Left hindlimb (tissue), 1 donor: ENCODE results near the gene ABI3.

ENCODE experiments used
- DNase-seq: peaks from one replicate; pipeline ENCODE4 v3.0.0-alpha.2; 2018

Gene ABI3

DNA sequence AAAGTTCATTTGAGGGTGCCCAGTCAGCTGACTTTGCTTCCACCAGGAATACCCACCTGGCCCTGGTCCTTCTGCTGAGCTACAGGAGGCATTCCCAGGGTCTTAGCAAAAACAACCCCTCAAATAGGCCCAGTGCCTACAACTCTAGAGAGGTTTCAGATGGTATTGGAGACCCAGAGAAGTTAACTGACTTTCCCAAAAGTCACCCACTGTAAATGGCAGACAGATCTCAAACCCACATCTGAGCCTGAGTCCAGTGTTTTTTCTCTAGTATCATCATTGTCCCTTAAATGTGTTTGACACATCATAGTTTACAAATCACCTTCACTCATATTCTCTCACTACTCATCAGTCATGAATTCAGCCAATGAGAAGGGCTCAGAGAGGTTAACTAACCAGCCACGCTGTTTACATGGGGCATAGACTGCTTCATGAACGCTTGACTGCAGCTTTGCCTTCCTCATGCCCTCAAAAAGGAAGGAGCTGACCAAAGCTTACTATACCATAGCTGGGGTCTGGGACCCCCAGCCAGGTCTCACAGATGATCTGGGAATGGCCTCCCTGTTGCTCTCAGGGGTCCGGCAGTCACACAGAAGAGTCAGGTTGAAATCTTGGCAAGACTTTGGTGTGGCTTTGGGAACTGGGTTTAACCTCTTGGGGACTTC is 16.4 kb downstream of the ABI3 start:
- DNase-seq, result no peak

DNA sequence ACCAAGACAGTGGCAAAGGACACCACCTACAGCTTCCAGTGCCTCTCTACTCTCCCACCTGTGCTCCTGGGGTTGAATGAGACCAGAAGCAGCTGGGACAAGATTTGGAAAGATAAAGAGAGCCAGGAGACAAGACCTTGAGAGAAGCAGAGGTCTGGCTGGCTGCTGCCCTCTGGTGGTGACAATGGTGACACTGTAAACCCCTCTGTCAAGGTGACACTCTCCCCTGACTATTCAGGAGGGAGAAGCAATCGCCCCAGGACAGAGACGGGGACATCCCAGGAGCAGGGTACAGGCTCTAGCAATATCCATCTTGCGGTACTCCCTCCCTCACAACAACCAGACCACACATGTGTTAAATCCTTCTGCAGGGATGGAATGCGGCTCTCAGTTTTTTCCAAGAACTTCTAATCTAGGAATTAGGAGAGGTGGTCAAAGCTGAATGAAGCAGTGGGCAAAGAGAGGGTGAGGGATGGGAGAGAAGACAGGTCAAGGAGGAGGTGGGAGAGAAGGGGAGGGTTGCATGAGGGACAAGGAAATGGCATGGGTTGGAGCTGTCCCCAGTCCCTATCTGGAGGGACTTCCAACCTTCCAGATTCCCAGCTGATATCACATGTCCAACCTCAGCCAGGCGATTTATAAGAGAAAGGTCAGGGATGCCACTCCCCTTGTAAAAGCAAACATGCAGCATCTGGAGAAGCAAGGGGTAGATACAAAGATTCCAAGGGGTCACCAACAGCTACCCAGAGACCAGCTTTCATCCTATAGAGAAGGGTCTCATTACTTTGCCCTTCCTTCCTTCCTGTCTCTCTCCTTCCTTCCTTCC is 17.1 kb downstream of the ABI3 start:
- DNase-seq, result peak; percentile 58

DNA sequence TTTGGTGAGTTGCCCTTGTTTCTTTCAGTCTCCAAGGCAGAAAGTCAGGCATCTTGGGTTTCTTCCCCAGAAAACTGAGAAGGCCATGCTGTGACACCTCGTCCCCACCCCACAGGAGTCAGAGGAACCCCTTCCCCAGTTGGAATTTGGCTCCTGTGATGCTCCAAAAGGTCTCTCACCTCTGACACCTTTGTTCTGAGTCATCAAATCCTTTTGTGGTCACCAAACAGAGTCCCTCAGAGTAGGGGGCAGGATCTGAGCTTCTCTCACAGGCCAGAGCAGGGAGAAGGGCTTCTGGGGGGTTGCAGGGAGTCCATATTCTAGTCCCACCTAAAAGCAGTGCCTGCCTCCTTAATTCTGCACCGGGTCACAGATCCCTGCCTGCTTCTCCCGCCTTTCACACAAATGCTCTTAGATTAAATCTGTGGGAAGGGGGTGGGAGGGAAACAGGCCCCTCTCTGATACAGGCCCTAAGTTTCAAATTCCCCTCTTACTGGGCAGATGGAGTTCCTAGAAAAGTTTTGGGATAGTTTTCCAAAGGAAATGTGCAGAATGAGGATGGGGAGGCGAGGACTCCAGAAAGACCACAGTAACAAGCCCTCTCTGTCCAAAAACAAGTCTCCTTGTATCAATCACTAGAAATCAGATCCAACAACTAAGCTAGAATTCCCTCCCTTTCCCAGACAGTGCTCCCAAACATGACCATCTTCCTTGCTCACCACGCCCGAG is 18.7 kb downstream of the ABI3 start:
- DNase-seq, result no peak

DNA sequence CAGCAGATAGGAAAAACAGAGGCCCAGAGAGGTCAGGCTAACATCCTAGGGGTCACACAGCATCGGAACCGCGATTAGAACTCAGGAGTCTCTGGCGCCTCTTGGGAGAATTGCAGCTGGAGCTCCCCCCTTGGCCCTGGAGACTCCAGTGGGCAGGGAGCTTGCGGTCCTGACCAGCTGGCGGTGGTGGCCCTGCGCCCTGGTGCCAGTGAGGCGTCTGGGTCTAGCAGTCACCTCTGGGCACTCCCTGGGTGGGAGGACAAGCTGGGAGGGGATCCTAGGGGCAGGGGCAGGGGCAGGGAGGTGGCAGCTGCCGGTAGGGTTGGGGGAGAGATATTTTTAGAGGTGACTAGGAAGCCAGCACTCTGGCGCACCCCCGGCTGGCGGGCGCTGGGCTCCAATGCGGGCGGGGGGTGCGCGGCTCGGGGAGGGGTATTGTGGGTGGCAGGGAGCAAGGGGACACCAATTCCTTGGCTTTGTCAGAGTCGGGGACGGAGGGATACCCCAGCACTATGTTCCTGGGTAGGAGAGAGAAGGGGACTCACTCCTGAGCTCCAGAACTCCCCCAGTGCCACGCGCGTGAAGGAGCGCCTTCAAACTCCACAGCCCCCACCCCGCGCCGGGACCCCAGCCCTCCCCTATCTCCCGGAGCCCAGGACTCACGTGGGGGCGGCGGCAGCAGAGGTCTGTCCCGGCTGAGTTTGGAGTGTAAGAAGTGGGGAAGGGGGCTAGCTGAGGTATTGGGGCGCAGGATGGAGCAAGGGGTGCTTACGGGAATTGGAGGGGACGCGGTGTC is 19.5 kb downstream of the ABI3 start:
- DNase-seq, result no peak

DNA sequence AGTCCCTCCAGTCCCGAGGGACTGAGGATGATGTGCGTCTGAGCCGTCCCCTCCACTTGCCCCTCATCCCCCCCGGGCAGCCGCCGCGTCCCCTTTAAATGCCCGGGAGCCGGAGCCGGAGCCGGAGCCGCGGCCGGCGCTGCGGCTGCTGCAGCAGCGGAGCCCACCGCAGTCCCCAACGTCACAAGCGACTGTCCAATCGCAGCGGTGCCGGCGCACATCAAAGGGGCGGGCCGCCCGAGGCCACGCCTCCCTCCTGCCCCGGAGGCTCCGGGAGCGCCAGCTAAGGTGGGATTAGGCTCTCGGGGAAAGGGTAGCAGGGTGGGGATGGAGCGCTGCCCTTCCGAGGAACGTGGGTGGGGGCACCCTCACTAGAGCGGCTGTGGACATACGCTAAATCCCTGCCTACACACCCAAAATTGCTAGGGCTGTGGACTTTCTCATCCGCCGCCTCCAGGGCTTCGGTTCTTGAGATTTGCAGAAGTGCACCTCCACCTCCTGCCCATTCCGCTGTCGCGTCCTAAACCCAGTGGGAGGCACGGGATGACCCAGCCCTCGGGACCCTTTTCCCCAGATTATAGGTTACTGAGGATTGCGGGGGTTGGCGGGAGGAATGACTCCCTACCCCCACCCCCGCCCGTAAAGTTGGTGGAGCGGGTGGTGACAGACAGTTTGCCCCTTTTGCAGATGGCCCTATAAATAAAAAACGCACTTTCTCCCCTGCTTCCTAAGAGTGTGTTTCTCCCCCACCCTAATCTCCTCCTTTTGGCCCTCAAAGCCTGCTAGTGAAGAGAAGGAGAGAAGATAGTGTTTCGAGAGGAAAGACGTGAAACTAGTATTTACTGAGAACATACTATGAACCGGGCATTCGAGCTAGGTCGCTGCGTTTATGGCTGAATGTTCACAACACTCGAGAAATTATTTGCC is 20.4 kb downstream of the ABI3 start, which contains the start of gene PHOSPHO1:
Gene PHOSPHO1, minus strand, starts transcription at position 152 of the 927 bp plus-strand sequence. CDS start 4,096 bp downstream, outside the sequence.
- peak; percentile 89 for DNase-seq

DNA sequence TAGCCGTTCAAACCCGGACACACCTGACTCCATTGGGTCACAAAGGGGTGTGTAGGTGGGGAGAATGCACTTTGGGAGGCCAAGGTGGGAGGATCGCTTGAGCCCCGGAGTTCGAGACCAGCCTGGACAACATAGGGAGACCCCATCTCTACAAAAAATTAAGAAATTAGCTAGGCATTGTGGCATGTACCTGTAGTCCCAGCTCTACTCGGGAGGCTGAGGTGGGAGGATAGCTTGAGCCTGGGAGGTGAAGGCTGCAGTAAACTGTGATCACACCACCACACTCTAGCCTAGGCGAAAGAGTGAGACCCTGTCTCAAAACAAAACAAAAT is 21.0 kb downstream of the ABI3 start:
- no peak for DNase-seq

DNA sequence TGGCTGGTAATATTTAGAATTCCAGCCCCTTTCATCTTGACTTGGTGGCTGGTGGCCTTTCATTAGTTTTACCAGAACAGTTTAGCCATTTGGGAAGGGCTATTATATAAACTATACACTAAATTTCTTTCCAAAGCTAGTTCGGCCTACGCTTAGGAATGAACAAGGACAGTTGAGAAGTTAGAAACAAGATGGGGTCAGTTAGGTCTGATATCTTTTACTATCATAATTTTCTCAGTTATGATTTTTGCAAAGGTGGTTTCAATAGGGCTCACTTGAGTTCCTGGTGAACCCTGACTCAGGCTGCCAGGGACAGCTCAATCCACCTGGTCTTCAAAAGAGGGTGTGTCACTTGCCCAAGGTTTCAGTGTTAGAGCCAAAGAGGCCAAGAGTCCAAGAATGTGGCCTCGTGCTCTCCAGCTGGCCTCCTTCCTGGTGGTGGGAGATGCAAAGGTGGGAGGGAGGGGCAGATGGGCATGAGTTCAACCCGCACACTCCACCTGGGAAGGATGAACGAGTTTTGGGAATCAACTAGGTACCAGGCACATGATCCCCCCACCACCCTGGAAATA is 24.1 kb downstream of the ABI3 start:
- DNase-seq, result no peak

DNA sequence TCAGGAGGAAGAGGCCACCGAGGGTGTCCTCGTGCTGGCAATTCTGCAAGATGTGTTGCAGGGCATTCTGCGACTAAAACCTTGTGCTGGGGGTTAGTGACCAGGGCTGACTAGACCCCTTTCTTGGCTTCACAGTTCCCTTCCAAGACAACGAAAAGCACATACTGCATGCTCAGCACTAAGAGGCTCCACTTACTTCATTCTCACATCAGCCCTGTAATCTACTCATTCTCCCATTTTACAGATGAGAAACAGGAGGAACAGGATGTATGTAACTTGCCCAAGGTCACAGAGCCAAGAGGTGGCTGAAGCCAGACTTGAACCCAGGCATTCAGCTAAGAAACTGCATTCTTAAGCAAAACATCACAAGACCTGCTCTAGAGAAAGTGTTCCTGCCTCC is 25.4 kb downstream of the ABI3 start:
- DNase-seq, result no peak

DNA sequence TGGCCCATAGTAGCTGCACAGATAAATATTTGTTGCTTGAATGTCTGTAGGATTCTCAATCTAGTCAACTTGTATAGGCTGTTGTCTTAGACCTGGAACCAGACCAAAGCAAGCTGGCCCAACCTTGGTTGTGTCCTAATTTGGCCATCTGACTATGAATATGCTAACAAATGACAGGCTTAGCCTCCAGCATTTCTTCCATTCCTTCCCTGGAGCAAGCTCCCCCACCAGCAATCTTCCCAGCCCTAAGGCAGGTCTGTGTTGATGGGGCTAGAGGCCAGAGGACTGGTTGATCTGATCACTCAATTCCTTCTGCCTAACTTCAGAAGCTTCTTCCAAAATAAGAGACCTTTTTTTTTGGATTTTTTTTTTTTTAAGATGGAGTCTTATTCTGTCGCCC is 29.5 kb downstream of the ABI3 start:
- DNase-seq, result no peak

DNA sequence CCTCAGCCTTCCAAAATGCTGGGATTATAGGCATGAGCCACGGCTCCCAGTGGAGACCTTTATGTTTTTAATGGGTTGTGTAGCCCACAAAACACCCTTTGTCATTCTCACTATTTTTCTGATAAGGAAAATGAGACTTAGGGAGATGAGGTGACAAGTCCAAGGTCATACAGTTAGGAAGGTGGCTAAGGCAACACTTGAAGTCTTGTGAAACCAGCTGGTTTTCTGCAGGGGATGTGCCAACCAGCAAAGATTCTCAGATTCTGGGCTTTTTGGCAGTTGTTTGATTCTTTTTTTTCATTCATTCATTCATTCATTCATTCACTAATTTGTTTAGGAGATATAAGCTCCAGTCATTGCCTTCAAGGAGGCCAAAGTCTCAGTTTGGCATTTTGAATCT is 30.1 kb downstream of the ABI3 start:
- no peak for DNase-seq

DNA sequence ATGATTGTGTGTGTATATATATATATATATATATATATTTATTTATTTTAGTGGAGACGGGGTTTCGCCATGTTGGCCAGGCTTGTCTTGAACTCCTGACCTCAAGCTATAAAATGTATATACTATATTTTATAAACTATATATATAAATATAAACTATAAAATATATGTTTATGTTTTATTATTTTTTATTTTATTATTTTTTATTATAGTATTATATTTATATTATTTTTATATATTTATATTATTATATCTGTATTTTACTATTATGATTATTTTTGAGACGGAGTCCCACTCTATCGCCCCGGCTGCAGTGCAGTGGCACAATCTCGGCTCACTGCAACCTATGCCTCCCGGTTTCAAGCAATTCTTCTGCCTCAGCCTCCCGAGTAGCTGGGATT is 30.5 kb downstream of the ABI3 start:
- DNase-seq, result no peak

DNA sequence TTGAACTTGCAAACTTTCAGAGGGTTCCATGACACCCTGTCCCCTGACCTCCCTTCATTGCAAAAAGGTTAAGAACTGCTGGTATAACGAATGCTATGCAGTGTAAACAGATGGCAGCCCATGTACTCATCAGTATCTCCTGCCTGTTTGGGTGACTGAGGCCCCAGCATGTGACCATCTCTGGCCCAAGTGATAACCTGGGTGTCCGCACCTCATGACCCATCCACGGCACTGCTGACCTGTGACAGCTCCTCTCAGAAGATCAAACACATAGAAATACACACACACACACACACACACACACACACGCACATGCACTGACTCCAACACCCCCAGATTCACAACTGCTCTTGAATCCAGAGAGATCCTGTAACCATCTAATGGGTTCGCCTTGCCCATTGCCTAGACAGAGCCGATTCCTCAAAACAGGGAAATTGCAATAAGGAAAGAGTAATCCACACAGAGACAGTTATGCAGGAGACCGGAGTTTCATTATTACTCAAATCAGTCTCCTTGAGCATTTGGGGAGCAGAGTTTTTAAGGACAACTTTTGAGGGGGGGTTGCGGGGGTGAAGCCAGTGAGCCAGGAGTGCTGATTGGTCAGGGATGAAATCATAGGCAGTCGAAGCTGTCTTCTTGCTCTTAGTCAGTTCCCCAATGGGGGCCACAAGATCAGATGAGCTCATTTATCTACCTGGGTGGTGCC is 31.3 kb downstream of the ABI3 start:
- DNase-seq, result no peak

DNA sequence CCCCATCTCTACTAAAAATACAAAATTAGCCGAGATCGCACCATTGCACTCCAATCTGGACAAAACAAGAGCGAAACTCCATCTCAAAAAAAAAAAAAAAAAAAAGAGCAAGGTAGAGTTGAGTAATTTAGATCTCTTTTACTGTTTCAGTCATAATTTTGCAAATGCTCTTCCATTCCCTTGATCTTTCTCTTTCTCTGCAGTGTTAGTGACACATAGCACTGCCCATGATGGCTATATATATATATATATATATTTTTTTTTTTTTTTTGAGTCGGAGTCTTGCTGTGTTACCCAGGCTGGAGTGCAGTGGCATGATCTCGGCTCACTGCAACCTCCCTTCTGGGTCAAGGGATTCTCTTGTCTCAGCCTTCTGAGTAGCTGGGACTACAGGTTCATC is 32.3 kb downstream of the ABI3 start:
- DNase-seq, result no peak

DNA sequence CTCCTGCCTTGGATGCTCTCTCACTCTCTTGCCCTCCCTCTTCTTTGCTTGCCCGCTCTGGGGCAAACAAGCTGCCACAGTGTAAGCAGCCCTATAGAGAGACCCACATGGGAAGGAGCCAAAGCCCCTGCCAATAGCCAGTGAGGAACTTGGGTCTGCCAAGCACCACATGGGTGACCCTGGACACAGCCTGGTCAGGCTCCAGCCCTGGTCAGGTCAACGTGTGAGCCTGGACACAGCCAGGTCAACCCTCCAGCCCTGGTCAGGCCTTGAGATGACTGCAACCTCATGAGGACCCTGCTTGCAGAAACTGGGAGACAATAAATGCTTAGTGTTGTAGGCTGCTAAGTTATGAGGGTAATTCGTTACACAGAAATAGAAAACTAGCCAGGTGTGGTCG is 34.3 kb downstream of the ABI3 start:
- no peak for DNase-seq

DNA sequence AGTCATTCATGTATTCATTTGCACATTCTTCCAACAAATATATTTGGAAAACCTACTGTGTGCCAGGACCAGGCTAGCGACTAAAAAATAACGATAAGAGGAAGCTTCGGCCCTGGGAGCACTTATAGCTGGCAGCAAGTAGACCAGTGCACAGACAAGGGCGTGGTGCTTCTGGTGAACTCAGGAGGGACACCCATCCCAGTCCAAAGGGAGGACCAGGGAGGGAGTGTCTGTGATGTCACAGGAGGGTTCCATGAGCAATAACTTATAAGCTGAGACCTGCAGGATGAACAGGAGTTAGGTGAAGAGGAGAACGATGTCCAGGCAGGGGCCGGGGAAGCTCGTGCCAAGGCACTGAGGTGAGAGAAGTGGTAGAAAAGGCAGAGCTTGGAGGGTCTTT is 37.4 kb downstream of the ABI3 start:
- no peak for DNase-seq

DNA sequence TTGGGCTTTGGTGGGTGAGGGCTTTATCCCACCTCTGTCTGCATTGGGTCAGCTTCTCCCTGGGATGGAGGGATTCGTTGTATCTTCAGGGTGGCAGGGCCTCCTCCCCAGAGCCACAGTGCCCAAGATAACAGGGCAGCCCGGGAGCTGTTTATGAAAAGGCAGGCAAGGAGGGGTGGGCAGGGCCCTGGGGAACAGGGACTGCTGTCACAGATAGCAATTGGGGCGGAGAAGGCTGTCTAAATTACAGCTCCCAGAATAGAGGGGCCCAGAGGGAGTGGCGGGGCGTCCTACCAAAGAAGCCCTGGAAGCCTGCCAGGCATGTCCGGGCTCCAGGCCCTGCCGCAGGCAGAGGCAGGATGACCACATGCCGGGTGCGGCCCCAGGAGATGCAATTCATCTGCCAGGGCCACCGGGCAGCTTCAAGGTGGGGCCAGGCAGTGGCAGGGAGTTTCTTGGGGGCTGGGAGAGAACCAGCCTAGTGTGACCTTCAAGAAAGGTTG is 38.8 kb downstream of the ABI3 start:
- peak; percentile 84 for DNase-seq

DNA sequence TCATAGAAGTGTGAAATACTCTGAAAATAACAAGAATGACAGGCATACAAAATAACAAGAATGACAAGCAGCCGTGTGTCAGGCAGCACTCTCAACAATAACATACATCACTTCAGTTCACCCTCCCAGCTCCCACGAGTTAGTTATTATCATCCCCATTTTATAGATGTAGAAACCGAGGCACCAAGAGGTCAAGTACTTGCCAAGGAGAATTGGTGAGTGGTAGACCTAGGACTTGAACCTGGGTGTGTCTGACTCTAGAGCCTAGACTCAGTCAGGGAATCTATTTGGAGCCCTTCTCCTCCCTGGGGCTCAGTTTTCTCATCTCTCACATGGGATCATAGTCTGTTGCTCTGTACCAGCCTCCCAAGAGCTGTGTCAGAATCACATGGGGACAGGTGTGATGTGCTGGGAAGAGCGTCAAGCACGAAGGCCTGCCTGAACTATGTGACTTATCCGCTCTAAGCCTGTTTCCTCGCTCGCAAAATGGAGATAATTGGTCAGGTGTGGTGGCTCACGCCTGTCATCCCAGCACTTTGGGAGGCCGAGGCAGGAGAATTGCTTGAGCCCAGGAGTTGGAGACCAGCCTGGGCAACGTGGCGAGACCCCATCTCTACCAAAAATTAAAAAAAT is 39.5 kb downstream of the ABI3 start:
- DNase-seq, result no peak

DNA sequence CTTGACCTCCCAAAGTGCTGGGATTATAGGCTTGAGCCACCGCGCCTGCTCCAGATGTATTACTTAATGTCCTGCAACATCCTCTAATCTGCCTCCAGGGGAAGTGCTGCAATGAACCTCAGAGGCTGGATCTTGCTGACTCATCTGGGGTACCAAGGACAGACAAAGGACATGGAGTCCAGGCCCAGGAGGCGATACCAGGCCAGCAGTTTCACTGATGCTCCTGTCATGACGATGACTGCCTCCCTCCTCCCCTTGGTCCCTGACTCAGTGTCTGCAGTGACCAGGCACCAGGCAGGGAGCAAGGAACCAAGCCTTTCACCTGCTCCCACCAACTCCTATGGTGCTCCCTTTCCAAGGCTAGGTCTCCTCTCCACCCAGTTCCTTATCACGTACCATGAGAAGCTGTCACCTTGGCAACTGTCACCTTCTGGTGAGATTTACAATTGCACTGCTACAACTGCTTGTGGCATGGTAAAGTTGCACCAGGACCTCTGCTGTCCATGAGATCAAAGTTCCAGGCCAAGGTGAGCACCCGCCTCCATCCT is 41.7 kb downstream of the ABI3 start:
- DNase-seq, result no peak

DNA sequence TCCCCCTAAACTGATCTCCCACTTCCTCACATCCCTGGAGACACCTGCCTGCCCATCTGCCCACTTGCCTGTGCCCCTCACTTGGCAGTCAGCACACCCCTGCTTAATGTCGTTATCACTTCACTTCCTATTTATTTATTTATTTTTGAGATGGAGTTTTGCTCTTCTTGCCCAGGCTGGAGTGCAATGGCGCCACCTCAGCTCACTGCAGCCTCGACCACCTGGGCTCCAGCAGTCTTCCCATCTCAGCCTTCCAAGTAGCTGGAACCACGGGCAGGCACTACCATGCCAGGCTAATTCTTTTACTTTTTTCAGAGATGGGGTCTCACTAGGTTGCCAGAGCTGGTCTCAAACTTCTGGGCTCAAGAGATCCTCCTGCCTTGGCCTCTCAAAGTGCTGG is 43.6 kb downstream of the ABI3 start:
- no peak for DNase-seq

DNA sequence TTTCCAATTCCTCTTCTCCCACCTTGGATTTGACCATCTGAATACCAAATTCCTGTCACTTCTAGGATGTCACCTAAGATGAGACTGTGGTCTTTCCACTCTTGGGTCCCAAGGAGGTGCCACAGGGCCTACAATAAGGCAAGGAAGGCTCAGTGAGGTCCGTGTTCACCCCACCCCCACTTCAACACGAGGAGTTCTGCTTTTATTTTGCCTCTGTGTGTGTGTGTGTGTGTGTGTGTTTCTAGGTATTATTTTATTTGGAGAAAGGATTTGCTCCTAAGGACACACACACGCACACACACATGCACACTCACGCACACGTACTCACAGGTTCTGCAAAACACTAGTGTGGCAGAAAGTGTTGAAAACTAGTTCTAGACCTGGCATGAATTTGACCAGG is 44.6 kb downstream of the ABI3 start:
- DNase-seq, result no peak
